Glomerular visceral epithelial cell (primary cell): Measurements from ENCODE around the gene HSDL2.
A peak's percentile ranks its signal among the peaks of the same experiment; 100 is the strongest.
"Not testable (repeated sequence)": the region's sequence is repeated elsewhere in the genome, so short reads cannot be mapped to it uniquely, and the experiment has no call there.

Experiments
- DNase-seq: peaks from one replicate; pipeline ENCODE4 v3.0.0-alpha.2; 2016; ENCODE audit errors: extremely low spot score

HSDL2 gene

GRCh38 chr9:112396872-112397271, 17.0 kb downstream of the HSDL2 start:
- no peak for DNase-seq

GRCh38 chr9:112401175-112401815, 21.4 kb downstream of the HSDL2 start:
- DNase-seq, result no peak

DNA sequence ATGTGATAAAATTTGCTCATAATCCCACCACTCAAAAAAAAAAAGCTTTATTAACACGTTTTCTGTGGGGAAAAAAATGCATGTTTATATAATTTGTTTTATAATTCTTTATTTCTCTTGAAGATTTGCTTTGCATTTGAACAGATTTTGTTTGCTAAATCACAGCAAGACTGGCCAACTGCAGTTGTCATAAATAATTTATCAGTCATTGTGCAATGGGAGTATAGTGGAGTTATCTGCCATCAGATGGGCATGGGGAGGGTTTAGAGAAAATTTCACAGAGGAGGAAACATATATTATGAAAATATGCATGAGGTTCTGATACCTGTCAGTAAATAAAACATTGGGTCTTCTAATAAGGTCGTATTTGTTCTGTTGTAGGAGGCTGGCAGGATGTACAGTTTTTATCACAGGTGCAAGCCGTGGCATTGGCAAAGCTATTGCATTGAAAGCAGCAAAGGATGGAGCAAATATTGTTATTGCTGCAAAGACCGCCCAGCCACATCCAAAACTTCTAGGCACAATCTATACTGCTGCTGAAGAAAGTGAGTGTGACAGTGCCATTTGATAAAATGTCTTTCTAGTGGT, 23.8 kb downstream of the HSDL2 start:
- no peak for DNase-seq

GRCh38 chr9:112404508-112404932, 24.6 kb downstream of the HSDL2 start:
- no peak for DNase-seq

DNA sequence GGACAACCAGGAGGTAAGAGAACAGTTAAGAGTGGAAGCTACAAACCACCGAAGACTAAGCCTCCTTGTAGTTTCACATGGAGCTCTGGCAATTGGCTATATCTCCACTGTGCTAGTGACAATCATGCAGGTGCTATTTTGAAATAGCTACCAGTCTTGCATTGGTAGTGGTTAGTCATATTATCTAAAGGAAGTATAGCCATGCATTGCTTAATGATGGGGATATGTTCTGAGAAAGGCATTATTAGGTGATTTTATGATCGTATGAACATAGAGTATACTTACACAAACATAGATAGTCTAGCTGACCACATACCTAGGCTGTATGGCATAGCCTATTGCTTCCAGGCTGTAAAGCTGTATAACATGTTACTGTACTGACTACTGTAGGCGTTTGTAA, 28.4 kb downstream of the HSDL2 start:
- no peak for DNase-seq

DNA sequence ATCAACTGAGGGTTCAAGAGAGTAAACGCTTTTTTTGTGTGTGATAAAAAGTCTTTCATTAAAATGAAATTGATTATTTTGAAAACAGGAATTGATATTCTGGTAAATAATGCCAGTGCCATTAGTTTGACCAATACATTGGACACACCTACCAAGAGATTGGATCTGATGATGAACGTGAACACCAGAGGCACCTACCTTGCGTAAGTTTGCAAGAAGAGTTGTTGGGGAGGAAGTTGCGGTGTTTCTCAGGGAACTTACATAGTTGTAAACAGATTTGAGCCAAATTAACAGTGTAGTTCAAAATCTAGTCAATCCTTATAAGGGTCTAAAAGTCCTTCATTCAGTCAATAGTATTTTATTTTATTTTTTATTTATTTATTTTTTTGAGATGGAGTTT, 28.9 kb downstream of the HSDL2 start:
- no peak for DNase-seq

GRCh38 chr9:112409758-112410157, 29.9 kb downstream of the HSDL2 start:
- no peak for DNase-seq

GRCh38 chr9:112411626-112412027, 31.7 kb downstream of the HSDL2 start:
- no peak for DNase-seq

DNA sequence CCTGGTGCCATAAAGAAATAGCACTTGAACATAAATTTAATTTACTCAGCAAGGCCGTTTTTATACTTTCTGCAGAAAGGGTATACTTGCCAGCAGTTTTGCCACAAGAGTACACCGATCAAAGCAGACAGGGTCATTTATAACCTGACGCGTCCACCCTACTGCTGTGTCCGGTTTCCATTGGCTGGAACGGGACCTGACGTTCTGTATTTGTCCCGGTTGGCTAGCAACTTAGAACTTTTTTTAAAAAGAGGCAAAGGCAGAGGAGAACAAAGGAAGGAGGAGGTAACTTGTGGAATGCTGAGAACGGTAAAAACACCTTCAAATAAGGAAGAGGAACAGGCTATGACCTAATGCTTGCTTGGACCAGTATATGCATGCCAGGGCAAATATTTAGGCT, 33.8 kb downstream of the HSDL2 start:
- not testable (repeated sequence) for DNase-seq

- no peak for DNase-seq
These were observed 40.3 kb downstream of the HSDL2 start for GRCh38 chr9:112420208-112420607.

GRCh38 chr9:112421771-112422222, 41.9 kb downstream of the HSDL2 start:
- DNase-seq, result peak; percentile 6

DNA sequence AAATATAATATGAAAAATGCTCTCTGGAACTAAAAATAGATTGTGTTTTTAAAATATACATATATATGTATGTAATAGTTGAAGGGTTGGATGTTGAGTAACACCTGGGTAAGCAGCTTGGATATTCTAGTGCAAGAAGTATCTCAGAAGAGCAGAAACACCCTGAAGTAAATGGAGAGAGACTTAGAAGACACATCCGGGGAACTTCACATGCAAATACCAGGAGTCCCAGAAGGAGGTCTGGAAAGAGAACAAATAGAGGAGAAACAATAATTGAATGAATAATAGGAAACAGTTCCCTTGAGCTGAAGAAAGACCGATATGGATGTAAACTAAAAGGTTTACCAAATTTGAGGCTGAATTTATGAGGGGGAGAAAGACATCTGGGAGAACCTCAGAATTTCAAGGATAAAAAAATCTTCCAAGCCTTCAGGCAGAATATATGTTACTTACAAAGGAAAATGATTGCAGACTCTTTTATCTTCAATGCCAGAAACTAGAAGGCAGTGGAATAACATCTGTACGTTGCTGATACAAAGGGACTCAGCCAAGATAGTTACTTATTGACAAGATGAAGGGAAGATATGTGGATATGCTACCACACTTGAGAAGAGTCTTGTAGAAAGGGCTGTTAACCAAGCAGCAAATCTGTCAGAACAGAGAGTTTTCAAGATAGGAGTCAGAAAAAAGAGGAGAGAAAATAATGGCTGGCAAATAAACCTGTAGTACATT, 42.7 kb downstream of the HSDL2 start:
- no peak for DNase-seq

DNA sequence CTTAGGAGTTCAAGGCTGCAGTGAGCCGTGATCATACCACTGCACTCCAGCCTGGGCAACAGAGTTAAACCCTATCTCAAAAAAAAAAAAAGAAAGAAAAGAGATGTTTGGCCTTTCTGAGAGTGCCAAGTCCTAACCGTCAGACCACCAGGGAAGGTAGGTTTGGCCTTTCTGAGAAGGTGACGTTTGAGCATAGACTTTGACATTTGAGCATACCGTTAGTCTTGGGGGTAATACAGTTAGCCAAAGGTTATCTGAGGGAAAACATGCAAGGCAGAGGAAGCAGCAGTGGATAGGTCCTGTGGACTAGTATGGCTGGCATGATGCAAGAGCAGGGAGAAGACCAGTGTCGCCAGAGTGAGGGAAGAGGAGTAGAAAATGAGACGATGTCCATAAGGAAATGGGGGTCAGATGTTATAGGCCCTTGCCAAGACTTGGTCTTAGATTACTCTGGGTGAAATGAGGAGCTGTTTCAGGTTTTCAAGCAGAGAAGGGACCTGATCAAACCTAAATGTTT, 50.2 kb downstream of the HSDL2 start:
- DNase-seq, result no peak

- no peak for DNase-seq
These were observed 53.8 kb downstream of the HSDL2 start for GRCh38 chr9:112433499-112434392.

- DNase-seq, result no peak
These were observed 54.6 kb downstream of the HSDL2 start for GRCh38 chr9:112434487-112434886.

- DNase-seq, result no peak
These were observed 57.5 kb downstream of the HSDL2 start for GRCh38 chr9:112437406-112437805.

GRCh38 chr9:112439171-112439570, 59.3 kb downstream of the HSDL2 start:
- DNase-seq, result no peak

DNA sequence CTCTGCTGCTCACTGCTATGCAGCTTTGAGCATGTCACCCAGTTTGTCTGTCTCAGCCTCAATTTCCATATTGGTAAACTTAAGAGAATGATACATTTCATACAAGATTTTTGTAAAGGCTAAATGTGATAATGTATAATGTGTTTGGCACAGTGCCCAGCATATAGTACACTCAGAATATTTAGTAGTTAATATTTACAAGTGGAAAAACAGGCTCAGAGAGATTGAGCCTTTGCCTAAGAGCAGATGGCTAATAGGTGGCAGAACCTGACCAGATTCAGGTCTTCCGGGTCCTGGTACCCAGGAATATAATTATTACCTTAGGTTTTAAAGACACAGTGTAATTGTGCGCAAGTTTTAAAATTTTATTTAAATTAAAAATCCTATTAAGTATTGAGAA, 59.9 kb downstream of the HSDL2 start:
- no peak for DNase-seq

- DNase-seq, result peak; percentile 9
These were observed 63.3 kb downstream of the HSDL2 start for GRCh38 chr9:112443200-112443599.

- DNase-seq, result no peak
These were observed 63.7 kb downstream of the HSDL2 start for GRCh38 chr9:112443636-112444035.

GRCh38 chr9:112445196-112445595, 65.3 kb downstream of the HSDL2 start:
- DNase-seq, result no peak

- no peak for DNase-seq
These were observed 66.2 kb downstream of the HSDL2 start for GRCh38 chr9:112446080-112446479.
